HepG2 (cell line): ENCODE data around the gene ZNRF3. TPM values are rescaled to one million over a fixed set of nuclear protein-coding genes. Genes with fewer than 3 reads are reported as not detected.

Experiments used
- ATAC-seq: fragments of 200-7000 bp; cut with Tn5 transposase; 3 replicates; pipeline ENCODE4 v1.9.1; 2020; ENCODE audit warnings: mild to moderate bottlenecking, moderate library complexity
- BruUV-seq: library from RNA; stranded (reverse); fragments of 400-500 nt; replicated peaks from 2 replicates; lab custom pipeline; 2021; lab: Mats Ljungman, UMichigan
- CTCF ChIA-PET: fragments of 300-600 bp; formaldehyde crosslinking; extraction: SDS; loops from one replicate; lab custom pipeline; 2021; ENCODE audit warnings: low total read pairs, inconsistent platforms, low intra/inter-chr PET ratio; lab: Yijun Ruan, JAX
- POLR2A ChIA-PET: fragments of 350-600 bp; sonication (Branson Sonifier 250); formaldehyde crosslinking; loops from one replicate; lab custom pipeline; 2020; ENCODE audit warnings: antibody characterized with exemption, inconsistent platforms; lab: Yijun Ruan, JAX
- DNase-seq: peaks from one replicate; pipeline ENCODE4 v3.0.0-alpha.2; 2015; ENCODE audit warnings: low spot score
- FAIRE-seq: peaks from 3 replicates; lab custom pipeline; 2011; peaks lifted over from hg19 to GRCh38; lab: Jason Lieb, UNC
- H2AFZ ChIP-seq: one replicate; pipeline ENCODE4 v1.6.1; 2011; ENCODE audit warnings: low read length, inconsistent platforms
- H3K27ac ChIP-seq: fragments of 300-600 bp; 3 replicates; pipeline ENCODE4 v1.8.0; 2011; ENCODE audit warnings: mixed run types, mild to moderate bottlenecking, mixed read lengths, low read length, inconsistent platforms; ENCODE audit not compliant: insufficient read depth; ENCODE audit errors: extremely low read length
- H3K27me3 ChIP-seq, 2 experiments: fragments of 200-600 bp in 1 of 2; 2 replicates in 1 of 2; 3 replicates in 1 of 2; pipeline versions ENCODE4 v1.6.0 to v1.8.0; 2011; ENCODE audit warnings: low read length in 2 of 2, mild to moderate bottlenecking in 2 of 2, moderate library complexity in 2 of 2, inconsistent platforms in 1 of 2; ENCODE audit not compliant: insufficient read depth in 2 of 2, control insufficient read depth in 1 of 2
- H3K36me3 ChIP-seq, 2 experiments: fragments of 200-600 bp in 1 of 2; replicated peaks in 1 of 2; 2 replicates in 1 of 2; 3 replicates in 1 of 2; pipeline versions ENCODE4 v1.5.1 to v1.8.0; 2011; ENCODE audit warnings: low read length in 2 of 2, inconsistent platforms in 1 of 2; ENCODE audit not compliant: insufficient read depth in 2 of 2, control insufficient read depth in 1 of 2
- H3K4me1 ChIP-seq: 2 replicates; pipeline ENCODE4 v1.5.1; 2012; ENCODE audit warnings: low read length, inconsistent platforms; ENCODE audit not compliant: insufficient read depth
- H3K4me2 ChIP-seq: 2 replicates; pipeline ENCODE4 v1.6.0; 2011; ENCODE audit warnings: low read depth, low read length, inconsistent platforms
- H3K4me3 ChIP-seq, 3 experiments: fragments of 200-600 bp in 1 of 3; sonication (generic), shearing (Covaris generic) in 1 of 3; replicated peaks in 1 of 3; 2 replicates each; pipeline ENCODE4 v1.5.1; 2011 to 2016; ENCODE audit warnings: low read length in 3 of 3, inconsistent platforms in 2 of 3, low read depth in 2 of 3, mild to moderate bottlenecking in 2 of 3, control low read depth in 1 of 3, mixed read lengths in 1 of 3; ENCODE audit not compliant: insufficient read depth in 1 of 3
- H3K79me2 ChIP-seq: one replicate; pipeline ENCODE4 v1.6.1; 2011; ENCODE audit warnings: low read length, inconsistent platforms; ENCODE audit not compliant: insufficient read depth
- H3K9ac ChIP-seq: 2 replicates; pipeline ENCODE4 v1.6.0; 2011; ENCODE audit warnings: mild to moderate bottlenecking, low read depth, low read length, inconsistent platforms; ENCODE audit not compliant: insufficient read depth
- H3K9me3 ChIP-seq: 2 replicates; pipeline ENCODE4 v1.5.1; 2012; ENCODE audit warnings: mild to moderate bottlenecking, low read length
- H4K20me1 ChIP-seq: 2 replicates; pipeline ENCODE4 v1.6.0; 2011; ENCODE audit warnings: inconsistent platforms, mild to moderate bottlenecking, low read length, moderate library complexity; ENCODE audit not compliant: insufficient read depth
- BRF2 ChIP-seq: sonication (generic); formaldehyde crosslinking; IDR thresholded peaks from 2 replicates; pipeline ENCODE4 v1.8.1; 2022; ENCODE audit warnings: mild to moderate bottlenecking, missing genetic modification reagents
- CREM ChIP-seq, 2 experiments: sonication (generic) in 1 of 2; formaldehyde crosslinking in 1 of 2; IDR thresholded peaks; 2 replicates each; pipeline versions ENCODE4 v1.4.0 to v1.6.1; 2016 to 2020; ENCODE audit warnings: antibody characterized with exemption in 1 of 2, mild to moderate bottlenecking in 1 of 2, missing genetic modification reagents in 1 of 2
- FOXJ3 ChIP-seq: sonication (generic); formaldehyde crosslinking; IDR thresholded peaks from 2 replicates; pipeline ENCODE4 v1.4.0; 2020; ENCODE audit warnings: missing genetic modification reagents, mild to moderate bottlenecking, borderline replicate concordance
- GLMP ChIP-seq: sonication (generic); formaldehyde crosslinking; IDR thresholded peaks from 2 replicates; pipeline ENCODE4 v1.9.0; 2021; ENCODE audit warnings: missing genetic modification reagents, mild to moderate bottlenecking, borderline replicate concordance
- KDM2A ChIP-seq: sonication (generic); formaldehyde crosslinking; IDR thresholded peaks from 2 replicates; pipeline ENCODE4 v1.4.0; 2020; ENCODE audit warnings: low read depth, missing genetic modification reagents, borderline replicate concordance
- MATR3 ChIP-seq: sonication (generic); formaldehyde crosslinking; IDR thresholded peaks from 2 replicates; pipeline ENCODE4 v1.4.0; 2020; ENCODE audit warnings: missing genetic modification reagents
- NFYB ChIP-seq: sonication (generic); formaldehyde crosslinking; IDR thresholded peaks from 2 replicates; pipeline ENCODE4 v1.4.0; 2020; ENCODE audit warnings: missing genetic modification reagents
- NR2F1 ChIP-seq, 2 experiments: fragments of 450-650 bp in 1 of 2; formaldehyde crosslinking in 1 of 2; IDR thresholded peaks; 2 replicates each; pipeline versions ENCODE4 v1.5.0 to v1.6.1; 2016 to 2020; ENCODE audit warnings: mild to moderate bottlenecking in 1 of 2, missing compliant biosample characterization in 1 of 2, missing genetic modification reagents in 1 of 2, moderate library complexity in 1 of 2
- RFX1 ChIP-seq: fragments of 450-650 bp; IDR thresholded peaks from 2 replicates; pipeline ENCODE4 v1.6.1; 2017
- TOE1 ChIP-seq: sonication (generic); formaldehyde crosslinking; IDR thresholded peaks from 2 replicates; pipeline ENCODE4 v1.4.0; 2020; ENCODE audit warnings: mild to moderate bottlenecking, missing genetic modification reagents
- ZBTB21 ChIP-seq: sonication (generic); formaldehyde crosslinking; IDR thresholded peaks from 2 replicates; pipeline ENCODE4 v1.4.0; 2020; ENCODE audit warnings: missing genetic modification reagents
- ZBTB8A ChIP-seq: sonication (generic); formaldehyde crosslinking; IDR thresholded peaks from 2 replicates; pipeline ENCODE4 v1.4.0; 2020; ENCODE audit warnings: mild to moderate bottlenecking, low read depth, missing genetic modification reagents, borderline replicate concordance
- ZNF337 ChIP-seq: sonication (generic); formaldehyde crosslinking; IDR thresholded peaks from 2 replicates; pipeline ENCODE4 v1.5.1; 2020; ENCODE audit warnings: missing genetic modification reagents, low read depth, mild to moderate bottlenecking, borderline replicate concordance
- ZNF33B ChIP-seq: sonication (generic); formaldehyde crosslinking; IDR thresholded peaks from 2 replicates; pipeline ENCODE4 v1.5.1; 2020; ENCODE audit warnings: mild to moderate bottlenecking, missing genetic modification reagents
- ZNF556 ChIP-seq: sonication (generic); formaldehyde crosslinking; IDR thresholded peaks from 2 replicates; pipeline ENCODE4 v1.4.0; 2020; ENCODE audit warnings: mild to moderate bottlenecking, missing genetic modification reagents, borderline replicate concordance
- ZNF567 ChIP-seq: sonication (generic); formaldehyde crosslinking; IDR thresholded peaks from 2 replicates; pipeline ENCODE4 v1.8.1; 2023; ENCODE audit warnings: mild to moderate bottlenecking, missing genetic modification reagents, borderline replicate concordance
- ZNF674 ChIP-seq: sonication (generic); formaldehyde crosslinking; IDR thresholded peaks from 2 replicates; pipeline ENCODE4 v1.5.0; 2020; ENCODE audit warnings: low read depth, mild to moderate bottlenecking, missing genetic modification reagents
- WGBS: methylation state at CpG from one replicate; pipeline ENCODE4 v1.1.6; 2017; ENCODE audit warnings: low lambda C conversion rate; 5-methylcytosine and 5-hydroxymethylcytosine counted together
- in situ Hi-C: cut with HindIII; loops from 2 replicates; pipeline ENCODE4 v1.10.0; 2017; ENCODE audit warnings: low pct_unique_long_range_greater_than_20kb; ENCODE audit not compliant: extremely low pct_ligation_motif_present
- intact Hi-C: fragments of 100-400 bp; cut with micrococcal nuclease; formaldehyde crosslinking; loops from one replicate; pipeline ENCODE4 v1.10.0; 2022; ENCODE audit not compliant: unreplicated experiment
- polyA plus RNA-seq, 8 experiments: library from polyadenylated mRNA; depleted of rRNA in 3 of 8; stranded (reverse) in 7 of 8; unstranded in 1 of 8; fragments of >200 nt; fragmentation: Illumina TruSeq in 4 of 8; extraction: Trizol in 4 of 8; gene quantifications; 2 replicates each; pipeline versions ENCODE4 v1.2.1 to v1.2.3, GENCODE V29; 2011 to 2016; ENCODE audit warnings: low read depth in 4 of 8, missing spikeins in 1 of 8, mixed read lengths in 1 of 8; ENCODE audit not compliant: insufficient read depth in 1 of 8
- total RNA-seq, 5 experiments: library from RNA; depleted of rRNA; stranded (reverse); fragments of >200 nt; fragmentation: Illumina TruSeq; extraction: Trizol; gene quantifications; 2 replicates each; pipeline ENCODE4 v1.2.3, GENCODE V29; 2016; ENCODE audit warnings: low read depth in 1 of 5
- TF ChIP-seq, protein P1 (sequence below): sonication (generic); formaldehyde crosslinking; IDR thresholded peaks from 2 replicates; pipeline ENCODE4 v1.5.1; 2020; ENCODE audit warnings: mild to moderate bottlenecking, missing genetic modification reagents, borderline replicate concordance

The ZNRF3 gene
- total and polyA plus RNA-seq, 2 of the 13 experiments (the other 11 are each of a cell fraction or from before 2014, with no cell fraction given), result 20.3 to 36.7 TPM

GRCh38 chr22:28939394-28939793, 56.0 kb downstream of the ZNRF3 start:
- no peaks in the 10 kb centered on the region for H3K9me3 ChIP-seq
- FAIRE-seq, result no peak
- in situ Hi-C loops (no loop called here), intact Hi-C loops (no loop called here)
- peaks cover 12% of the 10 kb centered on the region for H4K20me1 ChIP-seq
- peak overlapping the region; percentile 37 for H3K27ac ChIP-seq
- H3K79me2 ChIP-seq, result peaks cover 97% of the 10 kb centered on the region
- H3K27me3 ChIP-seq, result no peaks in the 10 kb centered on the region
- H2AFZ ChIP-seq, result no peak overlapping the region
- 89% methylated on average over 5 of the region's 6 CpGs for WGBS
- H3K36me3 ChIP-seq, result peaks cover 7 to 27% of the 10 kb centered on the region in 2 experiments; a peak in 4 of 5 replicates
- H3K4me3 ChIP-seq, result no peak overlapping the region
- no TSS peak for BruUV-seq
- no peak overlapping the region for H3K4me2 ChIP-seq
- CTCF ChIA-PET, result no interaction called here
- POLR2A ChIA-PET, result interaction anchor here (0.7 to 1.8 kb wide), 2 partner anchors 14 to 120 kb away, joined by 4 read pairs; no protein-coding TSS in a partner anchor
- no peak overlapping the region for H3K9ac ChIP-seq
- H3K4me1 ChIP-seq, result peaks cover 96% of the 10 kb centered on the region
- TF ChIP-seq GLMP (CRISPR knock-in tag) (no peak), ZNF337 (CRISPR knock-in tag) (no peak), CREM (IDR thresholded peaks at IDR 0.05) (no peak), CREM (CRISPR knock-in tag; IDR thresholded peaks at IDR 0.05) (no peak), ZNF674 (CRISPR knock-in tag) (no peak), RFX1 (no peak), ZNF567 (CRISPR knock-in tag) (no peak), NR2F1 (CRISPR knock-in tag; IDR thresholded peaks at IDR 0.05) (no peak), ZBTB21 (CRISPR knock-in tag) (no peak), ZBTB8A (CRISPR knock-in tag) (no peak), TOE1 (CRISPR knock-in tag) (no peak), NFYB (no peak), BRF2 (CRISPR knock-in tag) (no peak), ZNF556 (CRISPR knock-in tag) (no peak), MATR3 (CRISPR knock-in tag) (no peak), FOXJ3 (no peak), ZNF33B (CRISPR knock-in tag) (no peak), KDM2A (CRISPR knock-in tag) (no peak)
- TF ChIP-seq, protein P1, sequence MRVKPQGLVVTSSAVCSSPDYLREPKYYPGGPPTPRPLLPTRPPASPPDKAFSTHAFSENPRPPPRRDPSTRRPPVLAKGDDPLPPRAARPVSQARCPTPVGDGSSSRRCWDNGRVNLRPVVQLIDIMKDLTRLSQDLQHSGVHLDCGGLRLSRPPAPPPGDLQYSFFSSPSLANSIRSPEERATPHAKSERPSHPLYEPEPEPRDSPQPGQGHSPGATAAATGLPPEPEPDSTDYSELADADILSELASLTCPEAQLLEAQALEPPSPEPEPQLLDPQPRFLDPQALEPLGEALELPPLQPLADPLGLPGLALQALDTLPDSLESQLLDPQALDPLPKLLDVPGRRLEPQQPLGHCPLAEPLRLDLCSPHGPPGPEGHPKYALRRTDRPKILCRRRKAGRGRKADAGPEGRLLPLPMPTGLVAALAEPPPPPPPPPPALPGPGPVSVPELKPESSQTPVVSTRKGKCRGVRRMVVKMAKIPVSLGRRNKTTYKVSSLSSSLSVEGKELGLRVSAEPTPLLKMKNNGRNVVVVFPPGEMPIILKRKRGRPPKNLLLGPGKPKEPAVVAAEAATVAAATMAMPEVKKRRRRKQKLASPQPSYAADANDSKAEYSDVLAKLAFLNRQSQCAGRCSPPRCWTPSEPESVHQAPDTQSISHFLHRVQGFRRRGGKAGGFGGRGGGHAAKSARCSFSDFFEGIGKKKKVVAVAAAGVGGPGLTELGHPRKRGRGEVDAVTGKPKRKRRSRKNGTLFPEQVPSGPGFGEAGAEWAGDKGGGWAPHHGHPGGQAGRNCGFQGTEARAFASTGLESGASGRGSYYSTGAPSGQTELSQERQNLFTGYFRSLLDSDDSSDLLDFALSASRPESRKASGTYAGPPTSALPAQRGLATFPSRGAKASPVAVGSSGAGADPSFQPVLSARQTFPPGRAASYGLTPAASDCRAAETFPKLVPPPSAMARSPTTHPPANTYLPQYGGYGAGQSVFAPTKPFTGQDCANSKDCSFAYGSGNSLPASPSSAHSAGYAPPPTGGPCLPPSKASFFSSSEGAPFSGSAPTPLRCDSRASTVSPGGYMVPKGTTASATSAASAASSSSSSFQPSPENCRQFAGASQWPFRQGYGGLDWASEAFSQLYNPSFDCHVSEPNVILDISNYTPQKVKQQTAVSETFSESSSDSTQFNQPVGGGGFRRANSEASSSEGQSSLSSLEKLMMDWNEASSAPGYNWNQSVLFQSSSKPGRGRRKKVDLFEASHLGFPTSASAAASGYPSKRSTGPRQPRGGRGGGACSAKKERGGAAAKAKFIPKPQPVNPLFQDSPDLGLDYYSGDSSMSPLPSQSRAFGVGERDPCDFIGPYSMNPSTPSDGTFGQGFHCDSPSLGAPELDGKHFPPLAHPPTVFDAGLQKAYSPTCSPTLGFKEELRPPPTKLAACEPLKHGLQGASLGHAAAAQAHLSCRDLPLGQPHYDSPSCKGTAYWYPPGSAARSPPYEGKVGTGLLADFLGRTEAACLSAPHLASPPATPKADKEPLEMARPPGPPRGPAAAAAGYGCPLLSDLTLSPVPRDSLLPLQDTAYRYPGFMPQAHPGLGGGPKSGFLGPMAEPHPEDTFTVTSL (CRISPR knock-in tag), result no peak
- TF ChIP-seq, all 625 proteins: peak for 0
- ATAC-seq (no peak), DNase-seq (no peak)
